Lung (tissue), 12 donors: Measurements from ENCODE around the gene OGA. TPM values are rescaled to one million over a fixed set of nuclear protein-coding genes. Genes with fewer than 3 reads are reported as not detected.

Experiments
- ATAC-seq: fragments of 200-7000 bp; cut with Tn5 transposase; one replicate; pipeline ENCODE4 v1.9.1; 2020; ENCODE audit warnings: moderate number of reproducible peaks; ENCODE audit not compliant: insufficient read depth, low FRiP score
- DNase-seq, 3 donors: peaks; one replicate each; pipeline ENCODE4 v3.0.0-alpha.2; 2013 to 2017
- H3K27ac ChIP-seq, 2 donors: one replicate each; pipeline ENCODE4 v1.5.1; 2013; ENCODE audit warnings: mild to moderate bottlenecking in 2 of 2, moderate library complexity in 2 of 2, control low read depth in 1 of 2, inconsistent platforms in 1 of 2, low read depth in 1 of 2, low read length in 1 of 2
- H3K27me3 ChIP-seq, 3 donors: one replicate each; pipeline ENCODE4 v1.5.1; 2013; ENCODE audit warnings: low read length in 2 of 3; ENCODE audit not compliant: control insufficient read depth in 3 of 3, insufficient read depth in 3 of 3
- H3K36me3 ChIP-seq, 4 donors: one replicate each; pipeline ENCODE4 v1.5.1; 2013; ENCODE audit warnings: low read length in 4 of 4, mild to moderate bottlenecking in 1 of 4, moderate library complexity in 1 of 4; ENCODE audit not compliant: control insufficient read depth in 4 of 4, insufficient read depth in 4 of 4
- H3K4me1 ChIP-seq, 5 donors: one replicate each; pipeline ENCODE4 v1.5.1; 2013; ENCODE audit warnings: low read length in 5 of 5, mild to moderate bottlenecking in 2 of 5, moderate library complexity in 1 of 5; ENCODE audit not compliant: control insufficient read depth in 5 of 5, insufficient read depth in 5 of 5
- H3K4me3 ChIP-seq: one replicate; pipeline ENCODE4 v1.5.1; 2013; ENCODE audit warnings: mild to moderate bottlenecking, control low read depth, moderate library complexity
- H3K9ac ChIP-seq, 2 donors: one replicate each; pipeline ENCODE4 v1.5.1; 2013; ENCODE audit warnings: low read length in 2 of 2, control low read depth in 1 of 2; ENCODE audit not compliant: insufficient read depth in 1 of 2
- H3K9me3 ChIP-seq, 4 donors: one replicate each; pipeline ENCODE4 v1.5.1; 2013; ENCODE audit warnings: low read length in 3 of 4, mild to moderate bottlenecking in 1 of 4, moderate library complexity in 1 of 4; ENCODE audit not compliant: control insufficient read depth in 4 of 4, insufficient read depth in 3 of 4
- CTCF ChIP-seq: IDR thresholded peaks from 2 replicates; pipeline ENCODE4 v1.5.1; 2012; ENCODE audit warnings: mild to moderate bottlenecking; ENCODE audit errors: control extremely low read depth, extremely low read depth
- WGBS, 2 donors: extraction: QIAGEN DNeasy Blood & Tissue Kit; methylation state at CpG; one replicate each; pipeline ENCODE4 v1.1.7; 2013; 5-methylcytosine and 5-hydroxymethylcytosine counted together
- polyA plus RNA-seq, 2 donors: library from polyadenylated mRNA; stranded (reverse); fragments of 200-250 nt; gene quantifications; one replicate each; pipeline ENCODE4 v1.2.1, GENCODE V29; 2013
- total RNA-seq, 2 donors: library from RNA; depleted of rRNA in 1 of 2; stranded (reverse); fragments of >200 nt in 1 of 2; gene quantifications; one replicate each; pipeline ENCODE4 v1.2.1, GENCODE V29; 2014 to 2021
- donor health status: control.
- donor health status: control.
- donor health status: Bipolar disorder and iron deficiency.
- donor health status: healthy.
- donor health status: DM: yes; HTN: yes; CAD: no.

Gene OGA
- total and polyA plus RNA-seq, 4 donors = 45.7 to 362 (median 69.7) TPM

DNA sequence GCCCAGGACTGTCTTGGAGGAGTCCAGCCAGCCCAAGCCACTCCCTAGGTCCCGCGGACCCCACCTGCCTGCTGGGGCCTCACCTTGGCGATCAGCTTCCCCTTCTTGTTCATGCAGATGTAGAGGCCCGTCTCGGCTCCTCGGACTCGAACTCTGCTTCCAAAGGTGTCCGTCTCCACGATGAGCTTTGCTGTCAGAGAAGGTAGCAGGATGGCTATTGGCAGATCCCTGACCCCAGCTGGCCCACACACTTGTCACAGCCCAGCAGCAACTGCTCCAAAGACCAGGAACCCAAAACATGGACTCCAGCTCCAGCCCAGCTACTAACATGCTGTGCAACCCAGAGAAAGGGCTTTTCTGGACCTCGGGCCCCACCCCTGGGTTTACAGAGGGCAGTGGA is 46.9 kb downstream of the OGA start:
- DNase-seq = no peak
- ATAC-seq = no peak
- Histone ChIP-seq H3K27me3 (peaks cover 0 to 57% (median 47%) of the 10 kb centered on the region in 3 donors), H3K36me3 (no peaks in the 10 kb centered on the region), H3K4me1 (peaks cover 0 to 12% (median 2%) of the 10 kb centered on the region in 5 donors), H3K27ac (no peak overlapping the region), H3K9ac (no peak overlapping the region), H3K9me3 (peaks cover 0 to 10% (median 0%) of the 10 kb centered on the region in 4 donors), H3K4me3 (no peak overlapping the region)
- no peak for TF ChIP-seq CTCF
- 90 to 91% methylated on average over 10 of the region's 10 CpGs for WGBS, 2 donors

- DNase-seq (no peak), ATAC-seq (no peak)
- no peak overlapping the region for H3K27ac ChIP-seq
- H3K27me3 ChIP-seq = peaks cover 0 to 63% (median 47%) of the 10 kb centered on the region in 3 donors
- no peak overlapping the region for H3K4me3 ChIP-seq
- H3K9me3 ChIP-seq = peaks cover 0 to 11% (median 0%) of the 10 kb centered on the region in 4 donors
- WGBS, 2 donors = 74 to 78% methylated on average over 41 of the region's 41 CpGs
- H3K4me1 ChIP-seq = peaks cover 0 to 12% (median 2%) of the 10 kb centered on the region in 5 donors
- TF ChIP-seq CTCF = no peak
- no peaks in the 10 kb centered on the region for H3K36me3 ChIP-seq
- no peak overlapping the region for H3K9ac ChIP-seq
Measured at GRCh38 chr10:101770331-101771215, 47.7 kb downstream of the OGA start.

DNA sequence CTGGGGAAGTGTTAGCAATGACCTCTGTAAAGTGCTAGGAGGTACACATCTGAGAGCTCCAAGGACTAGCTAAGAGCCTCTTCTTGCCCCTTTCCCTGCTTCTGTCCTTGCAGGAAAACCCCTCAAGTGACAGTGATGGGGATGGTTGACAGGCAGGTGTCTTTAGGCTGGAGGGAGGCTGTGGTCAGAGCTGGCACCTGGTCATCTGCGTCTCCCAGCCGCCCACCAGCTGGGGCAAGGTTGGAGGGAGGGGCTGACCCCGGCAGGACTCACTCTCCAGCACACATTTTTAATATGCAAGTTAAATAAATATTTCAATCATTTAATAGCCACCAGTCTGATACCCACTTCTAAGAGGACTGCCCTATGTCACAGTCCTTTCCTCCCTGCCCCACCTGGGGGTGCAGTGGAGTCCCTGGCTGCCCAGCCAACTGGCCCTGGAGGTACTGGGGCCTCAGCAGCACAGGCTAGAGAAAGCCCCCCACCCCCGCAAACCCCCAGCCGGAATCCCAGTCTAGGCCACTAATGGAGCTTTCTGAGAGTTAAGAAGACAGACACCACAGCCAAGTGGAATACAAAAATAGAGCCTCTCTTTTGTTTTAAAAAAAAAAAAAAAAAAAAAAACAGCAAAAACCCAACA is 48.6 kb downstream of the OGA start:
- Histone ChIP-seq H3K4me1 (peaks cover 0 to 12% (median 0%) of the 10 kb centered on the region in 5 donors), H3K36me3 (no peaks in the 10 kb centered on the region), H3K9me3 (peaks cover 0 to 11% (median 0%) of the 10 kb centered on the region in 4 donors), H3K27me3 (peaks cover 0 to 60% (median 42%) of the 10 kb centered on the region in 3 donors), H3K27ac (no peak overlapping the region), H3K4me3 (no peak overlapping the region), H3K9ac (no peak overlapping the region)
- no peak for TF ChIP-seq CTCF
- no peak for ATAC-seq
- WGBS, 2 donors = 87 to 92% methylated on average over 5 of the region's 5 CpGs
- DNase-seq = no peak
